Body of pancreas (tissue), 4 donors: ENCODE results near the gene ARPC5.
"Not testable (repeated sequence)": the region's sequence is repeated elsewhere in the genome, so short reads cannot be mapped to it uniquely, and the experiment has no call there.

Source experiments
- POLR2A ChIP-seq, 3 donors: fragments of 450-650 bp; IDR thresholded peaks; one replicate each; pipeline ENCODE4 v1.6.1; 2016; ENCODE audit warnings: antibody characterized with exemption in 3 of 3, mild to moderate bottlenecking in 2 of 3
- TF ChIP-seq, protein P1 (sequence below), 7 experiments: fragments of 450-650 bp in 4 of 7; fragments of 200-600 bp in 3 of 7; sonication (generic) in 3 of 7; IDR thresholded peaks; one replicate each; pipeline ENCODE4 v1.5.1; 2016 to 2019; ENCODE audit warnings: antibody characterized with exemption in 7 of 7

DNA sequence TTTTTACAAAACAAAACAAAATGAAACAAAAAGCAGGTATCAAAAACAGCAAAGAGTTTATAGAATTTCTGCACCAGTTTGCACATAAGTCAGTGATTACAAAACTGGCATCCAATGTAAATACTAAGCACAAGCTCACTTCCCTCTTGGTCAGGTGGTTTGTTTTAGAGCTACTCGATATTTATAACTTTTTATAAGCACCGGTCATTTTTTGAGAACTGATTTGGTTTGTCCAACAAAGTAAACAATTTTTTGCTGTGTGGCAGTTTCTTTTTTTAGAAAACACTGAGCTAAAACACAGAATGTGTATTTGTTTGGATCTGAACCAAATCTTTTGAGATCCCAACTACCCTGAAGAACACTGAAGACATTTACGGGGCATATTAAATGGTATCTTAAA, 9.3 kb downstream of the ARPC5 start:
- TF ChIP-seq, protein P1, sequence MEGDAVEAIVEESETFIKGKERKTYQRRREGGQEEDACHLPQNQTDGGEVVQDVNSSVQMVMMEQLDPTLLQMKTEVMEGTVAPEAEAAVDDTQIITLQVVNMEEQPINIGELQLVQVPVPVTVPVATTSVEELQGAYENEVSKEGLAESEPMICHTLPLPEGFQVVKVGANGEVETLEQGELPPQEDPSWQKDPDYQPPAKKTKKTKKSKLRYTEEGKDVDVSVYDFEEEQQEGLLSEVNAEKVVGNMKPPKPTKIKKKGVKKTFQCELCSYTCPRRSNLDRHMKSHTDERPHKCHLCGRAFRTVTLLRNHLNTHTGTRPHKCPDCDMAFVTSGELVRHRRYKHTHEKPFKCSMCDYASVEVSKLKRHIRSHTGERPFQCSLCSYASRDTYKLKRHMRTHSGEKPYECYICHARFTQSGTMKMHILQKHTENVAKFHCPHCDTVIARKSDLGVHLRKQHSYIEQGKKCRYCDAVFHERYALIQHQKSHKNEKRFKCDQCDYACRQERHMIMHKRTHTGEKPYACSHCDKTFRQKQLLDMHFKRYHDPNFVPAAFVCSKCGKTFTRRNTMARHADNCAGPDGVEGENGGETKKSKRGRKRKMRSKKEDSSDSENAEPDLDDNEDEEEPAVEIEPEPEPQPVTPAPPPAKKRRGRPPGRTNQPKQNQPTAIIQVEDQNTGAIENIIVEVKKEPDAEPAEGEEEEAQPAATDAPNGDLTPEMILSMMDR (IDR thresholded peaks at IDR 0.05): not testable (repeated sequence)
- TF ChIP-seq POLR2A (IDR thresholded peaks at IDR 0.05): not testable (repeated sequence)
